KBM-7 (cell line): ENCODE data around the gene MEX3B.

ENCODE experiments used
- DNase-seq: peaks from one replicate; pipeline ENCODE4 v3.0.0-alpha.2; 2015
- in situ Hi-C: fragments of 300-500 bp; cut with MboI; formaldehyde crosslinking; loops from 2 replicates; pipeline ENCODE4 v1.14.3; 2020; ENCODE audit warnings: low sequenced_read_pairs, low pct_unique_long_range_greater_than_20kb, mixed read lengths

Gene MEX3B

GRCh38 chr15:82056958-82057823 is 11.4 kb upstream of the MEX3B start:
- in situ Hi-C loops: loop anchor here (10.0 kb wide), 1 partner anchor 48 kb away; no protein-coding TSS in a partner anchor
- no peak for DNase-seq

- DNase-seq: no peak
- in situ Hi-C loops: loop anchor here (10.0 kb wide), 1 partner anchor 52 kb away; no protein-coding TSS in a partner anchor
These were observed 6.9 kb upstream of the MEX3B start for GRCh38 chr15:82052751-82053150.

GRCh38 chr15:82051664-82052063 is 5.8 kb upstream of the MEX3B start:
- DNase-seq: peak; percentile 31
- in situ Hi-C loops: loop anchor here (10.0 kb wide), 1 partner anchor 53 kb away; no protein-coding TSS in a partner anchor

- in situ Hi-C loops: loop anchor here (10.0 kb wide), 1 partner anchor 94 kb away; no protein-coding TSS in a partner anchor
- DNase-seq: no peak
These were observed 3.0 kb upstream of the MEX3B start for GRCh38 chr15:82048811-82049210.

- no peak for DNase-seq
- in situ Hi-C loops: loop anchor here (10.0 kb wide), 1 partner anchor 93 kb away; no protein-coding TSS in a partner anchor
These were observed 1.9 kb upstream of the MEX3B start for GRCh38 chr15:82047453-82048400.

- in situ Hi-C loops: loop anchor here (10.0 kb wide), 1 partner anchor 92 kb away; no protein-coding TSS in a partner anchor
- peak; percentile 100 for DNase-seq
These were observed 1.0 kb upstream of the MEX3B start for GRCh38 chr15:82046666-82047452.

- in situ Hi-C loops: loop anchor here (10.0 kb wide), 1 partner anchor 91 kb away; no protein-coding TSS in a partner anchor
- no peak for DNase-seq
These were observed 483 bp downstream of the MEX3B start for GRCh38 chr15:82045179-82045891.

- in situ Hi-C loops: loop anchor here (10.0 kb wide), 1 partner anchor 90 kb away; no protein-coding TSS in a partner anchor
- peak; percentile 96 for DNase-seq
These were observed 1.2 kb downstream of the MEX3B start for GRCh38 chr15:82044373-82045178.

- in situ Hi-C loops: loop anchor here (10.0 kb wide), 1 partner anchor 89 kb away; no protein-coding TSS in a partner anchor
- no peak for DNase-seq
These were observed 1.9 kb downstream of the MEX3B start for GRCh38 chr15:82043796-82044372.

GRCh38 chr15:82043130-82043673 is 2.6 kb downstream of the MEX3B start:
- peak; percentile 80 for DNase-seq
- in situ Hi-C loops: loop anchor here (10.0 kb wide), 1 partner anchor 88 kb away; no protein-coding TSS in a partner anchor

- DNase-seq: peak; percentile 85
- in situ Hi-C loops: loop anchor here (10.0 kb wide), 1 partner anchor 86 kb away; no protein-coding TSS in a partner anchor
These were observed 5.0 kb downstream of the MEX3B start for GRCh38 chr15:82040862-82041261.

- in situ Hi-C loops: loop anchor here (10.0 kb wide), 1 partner anchor 86 kb away; no protein-coding TSS in a partner anchor
- DNase-seq: no peak
These were observed 5.4 kb downstream of the MEX3B start for GRCh38 chr15:82040390-82040789.

- DNase-seq: no peak
- in situ Hi-C loops: loop anchor here (10.0 kb wide), 1 partner anchor 85 kb away; no protein-coding TSS in a partner anchor
These were observed 5.9 kb downstream of the MEX3B start for GRCh38 chr15:82039871-82040270.

GRCh38 chr15:82036461-82036860 is 9.4 kb downstream of the MEX3B start:
- in situ Hi-C loops: no loop called here
- no peak for DNase-seq

GRCh38 chr15:82031871-82032270 is 13.9 kb downstream of the MEX3B start:
- DNase-seq: peak; percentile 34
- in situ Hi-C loops: no loop called here

- in situ Hi-C loops: no loop called here
- no peak for DNase-seq
These were observed 15.6 kb downstream of the MEX3B start for GRCh38 chr15:82030176-82030575.
